GM10266 (cell line): Measurements from ENCODE around the gene GRXCR2.

ENCODE experiments used
- DNase-seq: peaks from one replicate; pipeline ENCODE4 v3.0.0; 2012; ENCODE audit errors: extremely low spot score
- TF ChIP-seq, protein P1 (sequence below): IDR thresholded peaks from 2 replicates; pipeline ENCODE4 v1.5.1; 2012; ENCODE audit warnings: mild to moderate bottlenecking, low read depth; ENCODE audit not compliant: control insufficient read depth, insufficient read depth; ENCODE audit errors: missing control alignments

GRXCR2 gene

DNA sequence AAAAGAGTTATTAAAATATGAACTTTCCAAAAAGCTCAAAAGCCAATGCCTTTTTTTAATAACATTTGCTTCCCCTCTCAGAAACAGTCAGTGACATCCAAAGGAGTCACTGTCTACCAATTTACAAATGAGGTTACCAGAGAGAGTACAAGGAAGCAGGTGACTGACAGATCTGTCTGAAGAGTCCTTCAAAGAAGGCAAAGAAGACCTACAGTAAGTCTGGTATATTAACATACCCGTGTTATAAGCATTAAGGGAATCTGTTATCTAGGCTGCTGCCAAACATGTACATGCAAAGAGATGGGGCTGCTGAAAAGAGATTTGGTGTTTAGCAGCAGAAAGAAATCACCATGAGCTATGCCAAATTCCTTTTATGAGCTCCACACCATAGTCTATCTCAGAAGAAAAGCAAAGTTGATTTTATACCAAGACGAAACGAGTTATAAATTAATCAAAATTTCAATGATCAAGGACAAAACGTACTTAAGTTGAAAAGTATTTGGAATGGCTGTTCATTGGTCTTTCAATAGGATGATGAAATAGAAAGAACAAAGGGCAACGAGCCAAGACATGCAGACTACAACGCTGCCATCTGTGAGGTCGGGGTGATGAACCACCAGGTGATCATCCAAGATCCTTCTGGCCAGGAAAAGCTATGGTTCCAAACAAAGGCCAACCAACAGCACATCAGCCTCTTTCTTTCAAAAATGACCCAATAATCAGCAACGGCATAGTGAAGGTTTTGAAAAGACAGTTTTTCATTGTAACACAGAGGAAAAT lies 45.7 kb downstream of the GRXCR2 start:
- TF ChIP-seq, protein P1, sequence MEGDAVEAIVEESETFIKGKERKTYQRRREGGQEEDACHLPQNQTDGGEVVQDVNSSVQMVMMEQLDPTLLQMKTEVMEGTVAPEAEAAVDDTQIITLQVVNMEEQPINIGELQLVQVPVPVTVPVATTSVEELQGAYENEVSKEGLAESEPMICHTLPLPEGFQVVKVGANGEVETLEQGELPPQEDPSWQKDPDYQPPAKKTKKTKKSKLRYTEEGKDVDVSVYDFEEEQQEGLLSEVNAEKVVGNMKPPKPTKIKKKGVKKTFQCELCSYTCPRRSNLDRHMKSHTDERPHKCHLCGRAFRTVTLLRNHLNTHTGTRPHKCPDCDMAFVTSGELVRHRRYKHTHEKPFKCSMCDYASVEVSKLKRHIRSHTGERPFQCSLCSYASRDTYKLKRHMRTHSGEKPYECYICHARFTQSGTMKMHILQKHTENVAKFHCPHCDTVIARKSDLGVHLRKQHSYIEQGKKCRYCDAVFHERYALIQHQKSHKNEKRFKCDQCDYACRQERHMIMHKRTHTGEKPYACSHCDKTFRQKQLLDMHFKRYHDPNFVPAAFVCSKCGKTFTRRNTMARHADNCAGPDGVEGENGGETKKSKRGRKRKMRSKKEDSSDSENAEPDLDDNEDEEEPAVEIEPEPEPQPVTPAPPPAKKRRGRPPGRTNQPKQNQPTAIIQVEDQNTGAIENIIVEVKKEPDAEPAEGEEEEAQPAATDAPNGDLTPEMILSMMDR = no peak
- DNase-seq = no peak

- peak; percentile 38 for DNase-seq
- TF ChIP-seq, protein P1 = peak; percentile 64
Measured at GRCh38 chr5:145825751-145826180, 47.0 kb downstream of the GRXCR2 start.

DNA sequence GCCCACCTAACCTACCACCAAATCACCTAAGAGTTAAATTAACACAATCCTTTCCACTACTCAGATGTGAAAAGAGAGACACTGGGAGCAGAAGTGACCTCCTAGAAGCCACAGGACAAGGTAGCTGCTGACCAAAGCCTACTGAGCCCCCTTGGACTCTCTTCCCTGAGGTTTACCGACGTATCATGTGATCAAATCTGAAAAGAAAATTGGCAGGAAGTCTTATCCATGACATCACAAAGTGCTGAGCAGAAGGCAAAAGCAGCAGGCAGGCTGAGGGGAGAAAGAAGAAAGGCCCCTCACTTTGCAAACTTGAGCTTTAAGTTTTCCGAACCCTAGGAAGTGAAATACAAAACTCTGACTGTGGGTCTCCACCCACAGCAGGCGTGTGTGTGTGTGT lies 48.8 kb downstream of the GRXCR2 start:
- TF ChIP-seq, protein P1 = no peak
- no peak for DNase-seq

- DNase-seq = no peak
Measured at GRCh38 chr5:145818604-145819003, 54.2 kb downstream of the GRXCR2 start.

GRCh38 chr5:145812877-145813276 lies 59.9 kb downstream of the GRXCR2 start:
- no peak for DNase-seq
- TF ChIP-seq, protein P1 = no peak

More at GRCh38 chr5:145818604-145819003, 54.2 kb downstream of the GRXCR2 start:
- TF ChIP-seq, protein P1 = no peak

DNA sequence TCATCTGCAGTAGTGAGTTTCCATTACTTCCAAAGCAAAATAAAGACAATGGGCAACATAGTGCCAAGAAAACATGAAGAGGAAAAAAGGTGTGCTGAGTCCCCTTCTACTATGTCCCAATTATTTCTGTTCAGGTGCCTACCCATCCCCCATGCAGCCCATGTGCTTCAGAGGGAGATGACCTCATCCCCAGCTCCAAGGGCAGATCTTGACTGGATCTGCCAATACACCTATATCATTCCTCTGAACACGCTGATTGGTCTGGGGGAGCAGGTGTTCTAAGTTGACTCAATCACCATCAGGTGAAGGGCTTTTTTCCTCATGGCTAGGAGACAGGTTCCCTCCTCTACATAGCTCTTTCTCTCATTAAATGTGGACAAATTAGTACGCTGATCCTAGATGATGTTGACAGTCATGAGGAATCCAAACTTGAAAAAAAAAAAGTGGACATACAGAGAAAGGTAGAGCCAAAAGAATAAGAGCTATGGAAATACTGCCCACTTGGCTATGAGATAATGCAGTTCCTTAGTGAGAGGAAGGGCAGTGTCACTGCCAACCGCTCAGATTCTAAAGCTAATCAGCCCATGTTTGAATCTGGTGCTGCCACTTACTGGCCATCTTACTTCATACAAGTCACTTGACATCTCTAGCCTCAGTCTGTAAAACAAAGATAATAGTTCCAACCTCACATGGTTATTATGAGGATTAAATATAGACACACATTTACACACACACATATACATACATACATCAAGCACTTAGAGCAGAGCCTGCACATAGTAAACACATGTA lies 60.8 kb downstream of the GRXCR2 start:
- TF ChIP-seq, protein P1 = no peak
- no peak for DNase-seq
